ENCODE results near the gene CENPU. TPM values are rescaled to one million over a fixed set of nuclear protein-coding genes. Genes with fewer than 3 reads are reported as not detected.
A peak's percentile ranks its signal among the peaks of the same experiment; 100 is the strongest.
"Not testable (repeated sequence)": the region's sequence is repeated elsewhere in the genome, so short reads cannot be mapped to it uniquely, and the experiment has no call there.

Gene CENPU, protein sequence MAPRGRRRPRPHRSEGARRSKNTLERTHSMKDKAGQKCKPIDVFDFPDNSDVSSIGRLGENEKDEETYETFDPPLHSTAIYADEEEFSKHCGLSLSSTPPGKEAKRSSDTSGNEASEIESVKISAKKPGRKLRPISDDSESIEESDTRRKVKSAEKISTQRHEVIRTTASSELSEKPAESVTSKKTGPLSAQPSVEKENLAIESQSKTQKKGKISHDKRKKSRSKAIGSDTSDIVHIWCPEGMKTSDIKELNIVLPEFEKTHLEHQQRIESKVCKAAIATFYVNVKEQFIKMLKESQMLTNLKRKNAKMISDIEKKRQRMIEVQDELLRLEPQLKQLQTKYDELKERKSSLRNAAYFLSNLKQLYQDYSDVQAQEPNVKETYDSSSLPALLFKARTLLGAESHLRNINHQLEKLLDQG
- total RNA-seq (21.7 TPM), polyA plus RNA-seq (ENCODE audit: insufficient read depth in 1 of 8, insufficient read length in 8 of 8, low replicate concordance in 1 of 8) (10 to 100 TPM; 19.0 to 32.3 (median 21.5) TPM)
- long read RNA-seq, donor 1, partial matches to known transcripts: 0 of 3 reads
- long read RNA-seq, donor 1, other reads (novel, unspliced or antisense): 0 of 3 reads
- long read RNA-seq, donor 2, partial matches to known transcripts: 0 of 2 reads
- long read RNA-seq, donor 2, other reads (novel, unspliced or antisense): 0 of 2 reads
- long read RNA-seq, donor 3, transcript CENPU-201 (13 exons, 1,998 nt): major isoform, 10 of 12 reads
- long read RNA-seq, donor 3, partial matches to known transcripts: 0 of 12 reads
- long read RNA-seq, donor 3, other reads (novel, unspliced or antisense): 0 of 12 reads
- long read RNA-seq, donor 4, partial matches to known transcripts: 0 of 5 reads
- long read RNA-seq, donor 4, other reads (novel, unspliced or antisense): 0 of 5 reads
- long read RNA-seq, donor 5, partial matches to known transcripts: 0 of 11 reads
- long read RNA-seq, donor 5, other reads (novel, unspliced or antisense): 0 of 11 reads
- long read RNA-seq, donor 6, transcript CENPU-201 (13 exons, 1,998 nt): major isoform, 9 of 11 reads
- long read RNA-seq, donor 6, partial matches to known transcripts: 0 of 11 reads
- long read RNA-seq, donor 6, other reads (novel, unspliced or antisense): 0 of 11 reads
- long read RNA-seq, donor 7, partial matches to known transcripts: 0 of 7 reads
- long read RNA-seq, donor 7, other reads (novel, unspliced or antisense): 0 of 7 reads
- long read RNA-seq, donor 8, partial matches to known transcripts: 0 of 6 reads
- long read RNA-seq, donor 8, other reads (novel, unspliced or antisense): 0 of 6 reads
- long read RNA-seq, donor 9, partial matches to known transcripts: 0 of 6 reads
- long read RNA-seq, donor 9, other reads (novel, unspliced or antisense): 0 of 6 reads
- long read RNA-seq, donor 10, partial matches to known transcripts: 0 of 6 reads
- long read RNA-seq, donor 10, other reads (novel, unspliced or antisense): 0 of 6 reads
- long read RNA-seq, donor 11, partial matches to known transcripts: 0 of 5 reads
- long read RNA-seq, donor 11, other reads (novel, unspliced or antisense): 0 of 5 reads

DNA sequence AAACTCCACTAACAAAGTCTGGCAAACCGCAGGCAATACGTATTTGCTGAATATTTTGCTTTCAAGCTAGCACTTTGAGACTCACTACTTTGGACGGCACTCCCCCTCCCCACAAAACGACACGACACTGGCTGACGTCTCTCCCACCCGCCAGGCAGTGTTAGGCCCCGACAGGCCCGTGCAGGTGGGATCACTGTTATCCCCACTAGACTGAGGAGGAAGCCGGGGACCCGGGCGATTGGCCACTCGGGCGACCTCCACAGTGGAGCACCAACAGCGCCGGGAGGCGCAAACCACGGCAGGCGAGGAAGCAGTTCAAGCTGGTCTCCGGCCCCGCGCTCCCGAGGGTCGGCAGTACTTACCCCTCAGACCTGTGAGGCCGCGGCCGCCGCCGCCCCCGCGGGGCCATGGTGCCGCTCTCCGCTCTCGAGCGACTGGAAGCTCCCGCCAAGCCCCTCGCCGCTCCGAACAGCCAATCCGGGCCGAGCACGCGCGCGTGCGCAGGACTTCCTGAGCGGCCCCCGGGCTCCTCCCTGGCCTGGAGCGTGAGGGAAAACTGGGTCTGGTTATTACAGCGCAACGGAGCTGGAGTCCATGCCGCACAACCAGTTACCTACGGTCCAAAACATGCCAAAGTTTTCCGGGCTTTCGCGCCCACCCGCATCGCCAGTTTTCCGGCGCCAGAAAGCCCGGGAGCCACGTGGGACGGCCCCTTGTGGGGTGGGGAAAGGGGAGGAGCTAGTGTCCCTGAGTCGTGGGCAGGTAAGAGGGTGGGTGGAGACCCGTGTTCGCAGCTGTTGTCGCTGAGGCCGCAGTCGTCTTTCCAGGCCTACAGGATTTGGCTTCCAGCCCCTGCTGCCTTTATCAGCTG, at the start of gene CENPU:
CENPU (minus strand) TSS at position 443 of the 871 bp plus-strand sequence; CDS start at position 409, 34 bp downstream.
- WGBS (ENCODE audit: insufficient coverage): 0% methylated on average over 59 of the region's 69 CpGs
- DNase-seq: peak; percentile 100
- peaks cover 19% of the 10 kb centered on the region for H3K4me1 ChIP-seq (ENCODE audit: control insufficient read depth, insufficient read depth, low read length)
- H3K9me3 ChIP-seq (replicated peaks; ENCODE audit: control insufficient read depth, low read depth, low read length): no peaks in the 10 kb centered on the region
- H3K27ac ChIP-seq (ENCODE audit: low read length): peak within 1 kb of the TSS; percentile 56
- peak within 1 kb of the TSS; percentile 78 for H3K4me3 ChIP-seq (ENCODE audit: low read length)
- H3K27me3 ChIP-seq (ENCODE audit: control insufficient read depth, insufficient read depth, low read length): no peaks in the 10 kb centered on the region
- H3K36me3 ChIP-seq (ENCODE audit: control insufficient read depth, insufficient read depth, low read length): no peaks in the 10 kb centered on the region

GRCh38 chr4:184782731-184783373, 49.0 kb upstream of the CENPU start:
- Histone ChIP-seq H3K27me3 (ENCODE audit: control insufficient read depth, insufficient read depth, low read length) (no peaks in the 10 kb centered on the region), H3K36me3 (ENCODE audit: control insufficient read depth, insufficient read depth, low read length) (peaks cover 5% of the 10 kb centered on the region), H3K9me3 (replicated peaks; ENCODE audit: control insufficient read depth, low read depth, low read length) (no peaks in the 10 kb centered on the region), H3K4me1 (ENCODE audit: control insufficient read depth, insufficient read depth, low read length) (peaks cover 6% of the 10 kb centered on the region), H3K4me3 (ENCODE audit: low read length) (no peak overlapping the region), H3K27ac (ENCODE audit: low read length) (no peak overlapping the region)
- peak; percentile 31 for DNase-seq
- WGBS (ENCODE audit: insufficient coverage): 47% methylated on average over 8 of the region's 17 CpGs

GRCh38 chr4:184779160-184779559, 45.3 kb upstream of the CENPU start:
- not testable (repeated sequence) for H3K36me3 ChIP-seq (ENCODE audit: control insufficient read depth, insufficient read depth, low read length); H3K9me3 ChIP-seq (replicated peaks; ENCODE audit: control insufficient read depth, low read depth, low read length); H3K27ac ChIP-seq (ENCODE audit: low read length); H3K27me3 ChIP-seq (ENCODE audit: control insufficient read depth, insufficient read depth, low read length); H3K4me1 ChIP-seq (ENCODE audit: control insufficient read depth, insufficient read depth, low read length); H3K4me3 ChIP-seq (ENCODE audit: low read length); DNase-seq
- 100% methylated on average over 1 of the region's 4 CpGs for WGBS (ENCODE audit: insufficient coverage)

GRCh38 chr4:184778325-184778724, 44.4 kb upstream of the CENPU start:
- no peak overlapping the region for H3K27ac ChIP-seq (ENCODE audit: low read length)
- no peak for DNase-seq
- no peak overlapping the region for H3K4me3 ChIP-seq (ENCODE audit: low read length)
- WGBS (ENCODE audit: insufficient coverage): 81% methylated on average over 8 of the region's 8 CpGs
- peaks cover 4% of the 10 kb centered on the region for H3K36me3 ChIP-seq (ENCODE audit: control insufficient read depth, insufficient read depth, low read length)
- no peaks in the 10 kb centered on the region for H3K27me3 ChIP-seq (ENCODE audit: control insufficient read depth, insufficient read depth, low read length)
- H3K9me3 ChIP-seq (replicated peaks; ENCODE audit: control insufficient read depth, low read depth, low read length): no peaks in the 10 kb centered on the region
- H3K4me1 ChIP-seq (ENCODE audit: control insufficient read depth, insufficient read depth, low read length): peaks cover 9% of the 10 kb centered on the region

DNA sequence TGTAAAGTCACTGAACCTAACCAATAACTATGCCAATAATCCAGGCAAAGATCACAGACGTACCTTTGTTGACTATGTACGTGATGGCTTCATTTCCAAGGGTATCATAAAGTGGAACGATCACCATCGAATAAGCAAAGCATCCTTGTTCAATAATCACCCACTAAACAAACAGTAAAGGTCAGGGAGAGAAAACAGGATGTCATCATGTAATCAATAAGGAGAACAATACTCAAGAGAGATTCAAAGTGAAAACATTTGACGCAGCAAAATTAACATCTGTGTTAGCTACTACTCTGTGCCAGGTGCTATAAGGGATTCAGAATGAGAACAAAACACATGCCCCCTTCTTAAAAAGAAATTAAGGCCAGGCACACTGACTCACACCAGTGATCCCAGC, 42.9 kb upstream of the CENPU start:
- no peaks in the 10 kb centered on the region for H3K27me3 ChIP-seq (ENCODE audit: control insufficient read depth, insufficient read depth, low read length)
- H3K4me3 ChIP-seq (ENCODE audit: low read length): no peak overlapping the region
- WGBS (ENCODE audit: insufficient coverage): no CpG with 5 or more reads among the region's 5 CpGs
- H3K9me3 ChIP-seq (replicated peaks; ENCODE audit: control insufficient read depth, low read depth, low read length): no peaks in the 10 kb centered on the region
- H3K4me1 ChIP-seq (ENCODE audit: control insufficient read depth, insufficient read depth, low read length): peaks cover 3% of the 10 kb centered on the region
- no peak for DNase-seq
- H3K27ac ChIP-seq (ENCODE audit: low read length): no peak overlapping the region
- peaks cover 5% of the 10 kb centered on the region for H3K36me3 ChIP-seq (ENCODE audit: control insufficient read depth, insufficient read depth, low read length)

DNA sequence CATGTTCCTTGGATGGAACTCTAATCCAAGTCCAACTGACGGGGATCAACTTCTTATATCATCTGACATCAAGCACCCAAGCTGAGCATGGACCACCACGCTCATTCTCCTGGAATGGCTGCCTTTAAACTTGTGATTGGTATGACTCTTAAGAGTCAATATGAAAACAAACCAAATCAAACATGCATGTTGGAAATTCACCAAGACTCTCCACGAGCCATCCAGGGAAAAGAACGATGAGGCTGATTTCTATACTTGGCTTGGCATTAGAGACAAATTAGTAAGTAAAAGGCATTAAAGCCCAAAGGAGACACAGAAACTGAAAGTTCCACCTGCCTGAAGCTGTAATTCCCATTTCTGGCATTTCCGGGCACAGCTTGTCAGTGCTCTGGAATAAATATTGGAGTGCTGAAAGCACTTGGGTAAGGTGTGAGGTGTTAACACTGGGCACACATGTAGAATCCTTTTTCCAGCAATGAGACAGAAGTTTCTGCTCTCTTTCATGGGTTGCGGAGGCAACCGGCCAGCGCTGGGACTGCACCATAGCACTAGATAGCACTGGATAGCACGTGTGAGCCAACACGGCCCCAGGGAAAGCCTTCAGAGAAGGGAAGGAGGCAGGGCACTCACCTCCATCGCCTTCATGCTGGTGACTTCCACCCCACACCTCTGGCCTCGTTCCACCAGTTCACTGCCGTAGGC, 42.1 kb upstream of the CENPU start:
- no peak overlapping the region for H3K27ac ChIP-seq (ENCODE audit: low read length)
- 64% methylated on average over 2 of the region's 13 CpGs for WGBS (ENCODE audit: insufficient coverage)
- H3K4me3 ChIP-seq (ENCODE audit: low read length): no peak overlapping the region
- peaks cover 3% of the 10 kb centered on the region for H3K4me1 ChIP-seq (ENCODE audit: control insufficient read depth, insufficient read depth, low read length)
- peak; percentile 37 for DNase-seq
- no peaks in the 10 kb centered on the region for H3K9me3 ChIP-seq (replicated peaks; ENCODE audit: control insufficient read depth, low read depth, low read length)
- no peaks in the 10 kb centered on the region for H3K27me3 ChIP-seq (ENCODE audit: control insufficient read depth, insufficient read depth, low read length)
- H3K36me3 ChIP-seq (ENCODE audit: control insufficient read depth, insufficient read depth, low read length): peaks cover 8% of the 10 kb centered on the region

DNA sequence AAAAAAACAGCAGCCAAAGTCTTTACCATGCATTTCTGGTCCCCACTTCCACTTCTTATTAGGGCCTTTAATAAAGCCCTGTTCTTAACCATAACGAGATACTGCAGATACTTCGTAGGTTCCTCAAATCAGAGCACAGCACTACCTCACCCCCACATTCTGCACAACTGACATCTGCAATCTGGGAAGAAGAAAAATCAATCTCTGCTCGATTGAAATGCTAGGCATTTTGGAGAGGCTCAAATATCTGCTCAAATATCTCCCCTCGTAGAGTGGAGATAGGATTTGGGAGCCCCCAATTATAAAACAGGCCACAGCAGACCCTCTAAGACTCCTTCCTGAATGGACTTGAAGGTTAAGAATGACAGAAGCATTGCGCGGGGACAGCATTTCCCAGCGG, 40.3 kb upstream of the CENPU start:
- H3K4me1 ChIP-seq (ENCODE audit: control insufficient read depth, insufficient read depth, low read length): peaks cover 3% of the 10 kb centered on the region
- 100% methylated on average over 1 of the region's 7 CpGs for WGBS (ENCODE audit: insufficient coverage)
- H3K36me3 ChIP-seq (ENCODE audit: control insufficient read depth, insufficient read depth, low read length): peaks cover 19% of the 10 kb centered on the region
- no peaks in the 10 kb centered on the region for H3K27me3 ChIP-seq (ENCODE audit: control insufficient read depth, insufficient read depth, low read length)
- no peak for DNase-seq
- no peaks in the 10 kb centered on the region for H3K9me3 ChIP-seq (replicated peaks; ENCODE audit: control insufficient read depth, low read depth, low read length)
- H3K27ac ChIP-seq (ENCODE audit: low read length): no peak overlapping the region
- no peak overlapping the region for H3K4me3 ChIP-seq (ENCODE audit: low read length)

DNA sequence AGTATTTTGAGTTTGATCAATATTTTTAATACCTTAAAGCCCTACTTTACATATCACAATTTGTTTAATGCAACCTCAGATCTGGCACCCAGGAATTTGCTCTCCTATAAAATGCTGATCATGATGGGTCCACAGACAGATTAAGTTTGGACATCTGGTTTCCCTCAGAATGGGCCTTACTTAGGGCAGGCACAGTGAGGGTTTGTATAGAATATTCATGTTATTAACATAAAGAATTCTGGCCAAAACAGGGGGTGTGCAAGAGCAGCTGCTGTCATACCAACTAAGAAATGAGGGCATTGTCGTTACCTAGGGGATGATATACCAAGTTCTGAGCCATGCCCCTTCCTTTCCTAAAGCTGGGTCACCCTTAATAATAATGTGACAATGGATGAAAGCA, 37.5 kb upstream of the CENPU start:
- Histone ChIP-seq H3K27me3 (ENCODE audit: control insufficient read depth, insufficient read depth, low read length) (no peaks in the 10 kb centered on the region), H3K36me3 (ENCODE audit: control insufficient read depth, insufficient read depth, low read length) (peaks cover 28% of the 10 kb centered on the region), H3K4me1 (ENCODE audit: control insufficient read depth, insufficient read depth, low read length) (peaks cover 3% of the 10 kb centered on the region), H3K27ac (ENCODE audit: low read length) (no peak overlapping the region), H3K4me3 (ENCODE audit: low read length) (no peak overlapping the region), H3K9me3 (replicated peaks; ENCODE audit: control insufficient read depth, low read depth, low read length) (no peaks in the 10 kb centered on the region)
- WGBS (ENCODE audit: insufficient coverage): no CpG with 5 or more reads among the region's 1 CpG
- no peak for DNase-seq
